Measurements from ENCODE around the gene CLIP2.
A peak's percentile ranks its signal among the peaks of the same experiment; 100 is the strongest.

Gene CLIP2

DNA sequence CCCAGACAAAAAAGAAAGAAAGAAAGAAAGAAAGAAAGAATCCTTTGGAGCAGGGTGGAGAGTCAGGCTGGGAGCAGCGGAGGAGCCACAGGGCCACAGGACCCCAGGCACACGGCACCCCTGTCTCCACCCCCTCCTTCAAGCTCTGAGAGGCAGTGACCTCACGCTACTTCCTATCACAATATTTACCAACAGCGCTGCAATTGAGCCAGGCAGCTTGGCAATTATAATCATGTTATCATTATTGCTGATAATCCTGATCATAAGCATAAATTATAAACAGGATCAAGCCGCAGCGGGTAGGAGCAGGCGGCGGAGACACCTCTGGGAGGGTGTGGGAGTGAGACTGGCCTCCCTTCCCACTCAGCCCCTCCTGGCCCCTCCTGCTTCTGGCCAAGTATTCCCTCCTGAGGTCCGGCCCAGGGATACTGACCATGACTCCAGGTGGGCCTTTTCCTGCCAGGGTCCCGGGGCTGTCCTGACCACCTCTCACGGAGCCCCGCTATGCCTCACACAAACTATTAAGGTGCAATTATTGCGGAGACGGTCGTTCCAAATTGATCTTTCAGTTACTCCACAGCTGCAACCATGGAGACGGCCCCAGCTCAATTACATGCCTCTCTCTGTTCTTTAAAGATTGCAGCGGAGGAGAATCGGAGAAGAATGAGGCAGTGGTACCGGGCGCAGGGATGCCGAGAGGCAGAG, 154.5 kb downstream of the CLIP2 start:
- H3K4me1 Mint-ChIP-seq (ENCODE audit: low read depth) = no peaks in the 10 kb centered on the region
- no peaks in the 10 kb centered on the region for H3K9me3 Mint-ChIP-seq
- no peaks in the 10 kb centered on the region for H3K27me3 Mint-ChIP-seq
- H3K27ac Mint-ChIP-seq = no peak overlapping the region
- no peak overlapping the region for H3K4me3 Mint-ChIP-seq
- no peaks in the 10 kb centered on the region for H3K36me3 Mint-ChIP-seq (ENCODE audit: low read depth)
- no peak for DNase-seq

DNA sequence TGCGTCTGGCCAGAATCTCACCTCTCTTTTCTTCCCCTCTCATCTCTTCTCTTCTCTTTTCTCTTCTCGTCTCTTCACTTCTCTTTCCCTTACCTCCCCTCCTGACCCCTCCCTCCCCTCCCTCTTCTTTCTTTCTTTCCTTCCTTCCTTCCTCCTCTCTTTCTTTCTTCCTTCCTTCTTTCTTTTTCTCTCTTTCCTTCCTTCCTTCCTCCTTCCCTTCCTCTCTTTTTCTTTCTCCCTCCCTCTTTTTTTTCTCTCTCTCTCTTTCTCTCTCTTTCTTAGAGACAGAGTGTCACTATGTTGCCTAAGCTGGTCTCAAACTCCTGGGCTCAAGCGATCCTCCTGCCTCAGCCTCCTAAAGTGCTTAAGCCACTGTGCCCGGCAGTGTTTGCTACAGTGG, 159.9 kb downstream of the CLIP2 start:
- DNase-seq = no peak
- Mint-ChIP-seq H3K9me3 (no peaks in the 10 kb centered on the region), H3K36me3 (ENCODE audit: low read depth) (no peaks in the 10 kb centered on the region), H3K27me3 (no peaks in the 10 kb centered on the region), H3K27ac (no peak overlapping the region), H3K4me3 (no peak overlapping the region), H3K4me1 (ENCODE audit: low read depth) (peaks cover 18% of the 10 kb centered on the region)

DNA sequence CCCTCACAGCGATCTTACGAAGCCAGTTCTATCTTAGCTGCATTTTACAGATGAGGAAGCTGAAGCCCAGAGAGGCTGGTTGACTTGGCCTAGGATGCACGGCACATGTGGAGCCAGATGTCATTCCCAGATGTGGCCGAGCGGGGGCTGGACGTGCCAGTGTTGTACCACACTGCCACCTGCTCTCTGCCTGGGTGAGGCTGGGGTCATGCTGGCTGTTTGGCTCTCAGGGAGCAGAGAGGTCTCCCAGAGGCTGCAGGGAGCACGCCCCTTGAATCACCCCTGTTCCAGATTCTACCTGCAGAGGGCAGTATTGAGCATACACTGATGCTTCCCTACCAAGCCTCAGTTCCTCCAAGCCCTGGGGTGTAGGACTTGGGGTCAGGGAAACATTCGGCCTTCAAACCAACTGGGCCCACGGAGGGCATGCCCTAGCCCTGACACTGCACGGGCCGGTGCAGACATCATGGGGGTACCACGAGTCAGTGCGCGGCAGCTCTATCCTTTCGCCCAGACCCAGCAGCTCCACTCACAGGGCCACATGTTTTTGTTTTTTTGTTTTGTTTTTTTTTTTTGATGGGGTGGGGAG, 160.7 kb downstream of the CLIP2 start:
- no peak overlapping the region for H3K4me3 Mint-ChIP-seq
- H3K36me3 Mint-ChIP-seq (ENCODE audit: low read depth) = no peaks in the 10 kb centered on the region
- peaks cover 18% of the 10 kb centered on the region for H3K4me1 Mint-ChIP-seq (ENCODE audit: low read depth)
- no peak overlapping the region for H3K27ac Mint-ChIP-seq
- no peaks in the 10 kb centered on the region for H3K9me3 Mint-ChIP-seq
- no peaks in the 10 kb centered on the region for H3K27me3 Mint-ChIP-seq
- peak; percentile 75 for DNase-seq

DNA sequence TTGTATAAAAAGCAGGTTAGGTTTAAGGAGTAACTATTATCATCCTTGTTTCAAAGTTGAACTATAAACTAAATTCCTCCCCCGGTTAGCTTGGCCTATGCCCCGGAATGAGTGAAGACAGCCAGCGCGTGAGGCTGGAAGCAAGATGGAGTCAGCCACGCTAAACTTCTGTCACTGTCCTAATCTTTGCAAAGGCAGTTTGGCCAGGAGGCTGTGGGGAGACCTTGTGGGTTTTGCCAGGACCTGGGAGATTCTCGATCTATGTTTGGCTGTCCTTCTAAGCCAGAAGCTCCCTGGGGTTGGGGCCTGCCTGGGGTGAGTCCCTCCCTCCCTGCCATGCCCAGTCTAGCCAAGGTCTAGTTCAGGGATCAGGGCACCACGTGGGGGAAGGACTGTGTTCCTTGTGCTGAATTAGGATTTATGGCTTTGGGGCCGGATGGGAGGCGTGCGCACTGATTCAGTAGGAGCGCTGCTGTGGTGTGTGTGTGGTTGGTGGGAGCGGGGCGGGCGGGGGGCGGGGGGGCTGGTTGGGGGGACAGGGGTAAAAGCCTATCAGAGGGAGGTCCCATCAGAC, 163.6 kb downstream of the CLIP2 start:
- Mint-ChIP-seq H3K27me3 (no peaks in the 10 kb centered on the region), H3K9me3 (no peaks in the 10 kb centered on the region), H3K4me1 (ENCODE audit: low read depth) (peaks cover 18% of the 10 kb centered on the region), H3K27ac (peak overlapping the region; percentile 90), H3K4me3 (peak overlapping the region; percentile 68), H3K36me3 (ENCODE audit: low read depth) (no peaks in the 10 kb centered on the region)
- peak; percentile 67 for DNase-seq

DNA sequence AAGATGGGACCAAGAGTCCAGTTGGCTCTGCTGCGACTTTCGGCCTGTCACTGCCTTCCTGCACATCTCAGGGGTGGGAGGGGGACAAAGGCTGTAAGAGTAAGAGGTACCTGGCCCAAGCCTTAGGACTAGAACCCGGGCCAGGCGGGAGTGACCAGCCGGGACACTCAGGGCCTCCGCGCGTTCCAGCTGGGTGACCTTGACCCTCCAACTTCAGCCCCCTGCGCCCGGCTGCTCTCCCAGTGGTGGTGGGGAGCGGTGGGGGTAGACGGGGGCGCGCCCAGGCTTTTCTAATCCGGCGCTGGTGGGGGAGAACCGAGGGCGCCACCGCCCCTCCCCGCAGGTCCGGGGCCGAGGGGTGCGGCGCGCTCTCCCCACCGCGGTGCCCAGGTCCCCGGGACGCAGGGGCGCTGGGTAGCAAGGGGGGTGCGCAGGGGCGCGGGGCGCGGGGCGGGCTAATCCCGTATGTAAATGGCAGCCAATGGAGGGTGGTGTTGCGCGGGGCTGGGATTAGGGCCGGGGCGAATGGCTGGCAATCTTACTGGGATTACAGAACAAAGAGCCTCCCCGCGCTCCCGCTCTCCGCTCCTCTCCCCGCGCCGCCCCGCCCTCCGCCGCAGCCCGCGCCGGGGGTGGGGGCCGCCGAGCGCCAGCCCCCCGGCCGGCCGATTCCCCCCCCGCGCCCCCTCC, 164.3 kb downstream of the CLIP2 start, which contains the start of gene GTF2IRD1:
TSS of gene GTF2IRD1 (plus strand) at position 585 of the 690 bp plus-strand sequence. CDS start 54,175 bp downstream, outside the sequence.
- Mint-ChIP-seq H3K27me3 (no peaks in the 10 kb centered on the region), H3K9me3 (no peaks in the 10 kb centered on the region), H3K36me3 (ENCODE audit: low read depth) (no peaks in the 10 kb centered on the region), H3K4me3 (peak within 1 kb of the TSS; percentile 68), H3K4me1 (ENCODE audit: low read depth) (peaks cover 18% of the 10 kb centered on the region), H3K27ac (peak within 1 kb of the TSS; percentile 90)
- peak; percentile 67 for DNase-seq

DNA sequence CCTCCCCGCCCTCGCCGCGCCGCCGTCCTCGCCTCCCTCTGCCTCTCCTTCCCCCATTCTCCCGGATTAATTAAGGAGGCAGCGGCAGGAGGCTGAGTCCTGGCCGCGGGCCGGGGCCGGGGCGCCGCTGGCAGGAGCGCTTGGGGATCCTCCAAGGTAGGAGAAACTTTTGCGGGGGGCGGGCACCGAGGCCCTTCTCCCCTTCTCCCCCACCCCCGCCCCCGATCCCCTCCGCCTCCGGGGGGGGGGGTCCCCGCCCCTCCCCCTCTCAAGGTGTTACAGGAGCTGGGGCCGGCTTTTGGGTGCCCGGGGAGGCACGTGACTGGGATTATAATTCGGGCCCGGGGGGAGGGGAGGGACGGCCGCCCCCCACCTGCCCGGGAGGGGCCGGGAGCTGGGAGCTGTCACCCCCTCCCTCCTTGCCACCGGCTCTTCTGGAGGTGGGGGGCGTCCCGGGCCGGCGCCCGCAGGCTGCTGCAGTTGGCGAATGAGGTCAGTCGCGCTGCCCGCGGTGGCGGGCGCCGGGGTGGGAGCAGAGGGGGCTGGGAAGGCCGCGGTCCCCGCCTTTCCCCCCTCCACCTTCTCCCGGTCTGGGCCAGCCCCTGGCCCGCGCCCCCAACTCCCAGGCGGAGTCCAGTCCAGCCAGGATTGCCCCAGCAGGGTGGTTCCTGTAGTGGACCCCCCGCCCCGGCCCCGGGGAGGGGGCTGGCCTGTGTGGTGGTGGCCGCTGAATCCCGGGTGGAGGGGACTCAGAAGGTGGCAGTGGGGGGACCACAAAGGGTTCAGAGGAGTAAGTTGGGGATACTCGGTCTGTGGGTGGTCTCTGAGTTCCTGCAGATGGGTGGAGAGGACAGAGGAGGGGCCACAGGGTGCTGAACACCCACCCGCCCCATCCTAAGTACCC, 165.1 kb downstream of the CLIP2 start:
- peak overlapping the region; percentile 22 for H3K27ac Mint-ChIP-seq
- no peaks in the 10 kb centered on the region for H3K9me3 Mint-ChIP-seq
- H3K27me3 Mint-ChIP-seq = no peaks in the 10 kb centered on the region
- peaks cover 18% of the 10 kb centered on the region for H3K4me1 Mint-ChIP-seq (ENCODE audit: low read depth)
- no peaks in the 10 kb centered on the region for H3K36me3 Mint-ChIP-seq (ENCODE audit: low read depth)
- H3K4me3 Mint-ChIP-seq = peak overlapping the region; percentile 51
- DNase-seq = peak; percentile 43

DNA sequence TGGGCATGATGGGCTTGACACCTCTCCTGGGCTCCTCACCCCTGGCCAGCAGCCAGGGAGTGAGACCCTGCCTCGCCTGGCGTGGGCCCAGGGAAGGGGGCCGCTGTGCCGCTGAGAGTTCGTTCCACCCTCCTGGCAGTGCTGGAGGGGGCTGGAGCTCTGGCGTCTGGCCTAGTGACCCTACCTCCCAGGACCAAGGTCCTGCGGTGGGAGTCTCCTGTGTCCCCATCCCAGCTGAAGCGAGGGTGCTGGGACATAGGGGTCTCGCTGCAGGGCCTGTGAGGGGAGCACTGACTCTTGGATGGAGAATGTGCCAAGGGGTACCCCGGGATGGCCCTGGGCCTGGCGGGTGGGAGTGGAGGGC, 165.7 kb downstream of the CLIP2 start:
- peaks cover 18% of the 10 kb centered on the region for H3K4me1 Mint-ChIP-seq (ENCODE audit: low read depth)
- peak overlapping the region; percentile 51 for H3K4me3 Mint-ChIP-seq
- peak overlapping the region; percentile 22 for H3K27ac Mint-ChIP-seq
- H3K36me3 Mint-ChIP-seq (ENCODE audit: low read depth) = no peaks in the 10 kb centered on the region
- DNase-seq = no peak
- H3K9me3 Mint-ChIP-seq = no peaks in the 10 kb centered on the region
- no peaks in the 10 kb centered on the region for H3K27me3 Mint-ChIP-seq

DNA sequence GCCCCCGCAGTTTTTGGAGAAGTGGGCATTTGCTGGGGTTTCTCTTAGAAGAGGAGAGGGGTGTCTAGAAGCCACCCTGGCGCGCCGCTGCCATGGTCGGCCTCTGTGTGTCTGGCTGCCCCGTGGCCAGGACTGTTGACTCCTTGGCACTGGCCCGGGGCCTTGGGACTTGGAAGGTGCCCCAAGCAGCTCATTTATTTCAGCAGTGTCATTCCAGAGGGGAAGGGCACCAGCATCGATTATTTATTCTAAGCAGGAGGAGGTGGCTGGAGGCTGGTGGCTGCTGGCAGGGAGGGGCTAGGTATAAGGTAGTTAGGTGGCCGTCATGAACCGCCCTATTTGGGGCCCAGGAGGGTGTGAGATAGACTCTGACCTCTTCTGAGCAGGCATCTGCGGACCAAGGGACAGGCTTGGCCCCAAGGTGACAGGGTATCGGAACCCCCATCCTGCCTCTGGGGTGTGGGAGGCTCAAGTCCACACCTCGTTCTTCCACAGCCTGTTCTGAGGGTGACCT, 166.1 kb downstream of the CLIP2 start:
- Mint-ChIP-seq H3K36me3 (ENCODE audit: low read depth) (no peaks in the 10 kb centered on the region), H3K4me3 (peak overlapping the region; percentile 51), H3K27me3 (no peaks in the 10 kb centered on the region), H3K9me3 (no peaks in the 10 kb centered on the region), H3K27ac (no peak overlapping the region), H3K4me1 (ENCODE audit: low read depth) (peaks cover 16% of the 10 kb centered on the region)
- no peak for DNase-seq

All from activated T-cell treated with anti-CD3 and anti-CD28 coated beads, Interleukin-2, amount 50 U/mL, for 24 hours (primary cell).